Activated CD4-positive, alpha-beta T cell treated with anti-CD3 and anti-CD28 coated beads for 36 hours (primary cell): ENCODE measurements around the gene ALDH1A1. TPM values are rescaled to one million over a fixed set of nuclear protein-coding genes. Genes with fewer than 3 reads are reported as not detected.

Experiments used
- ATAC-seq: fragments of 200-7000 bp; cut with Tn5 transposase; one replicate; pipeline ENCODE4 v1.10.0; 2021; ENCODE audit warnings: mild to moderate bottlenecking, moderate library complexity
- CTCF ChIA-PET: fragments of 350-600 bp; sonication (Branson Sonifier 250); formaldehyde crosslinking; loops from one replicate; lab custom pipeline; 2021; ENCODE audit warnings: antibody characterized with exemption; lab: Charles Lee
- POLR2A ChIA-PET: fragments of 350-600 bp; sonication (Branson Sonifier 250); formaldehyde crosslinking; loops from one replicate; lab custom pipeline; 2021; ENCODE audit warnings: antibody characterized with exemption, inconsistent platforms; lab: Charles Lee
- DNase-seq: peaks from one replicate; pipeline ENCODE4 v3.0.0-alpha.2; 2020
- H3K27ac Mint-ChIP-seq: one replicate; pipeline ENCODE4 v1.8.0; 2021; ENCODE audit warnings: mixed read lengths
- H3K27me3 Mint-ChIP-seq: one replicate; pipeline ENCODE4 v1.8.0; 2021; ENCODE audit warnings: mixed read lengths
- H3K36me3 Mint-ChIP-seq: one replicate; pipeline ENCODE4 v1.8.0; 2021; ENCODE audit warnings: low read depth, mixed read lengths
- H3K4me1 Mint-ChIP-seq: one replicate; pipeline ENCODE4 v1.8.0; 2021; ENCODE audit warnings: mixed read lengths
- H3K4me3 Mint-ChIP-seq: one replicate; pipeline ENCODE4 v1.8.0; 2021; ENCODE audit warnings: mild to moderate bottlenecking, moderate library complexity, mixed read lengths
- H3K9me3 Mint-ChIP-seq: one replicate; pipeline ENCODE4 v1.8.0; 2021; ENCODE audit warnings: low read depth, mixed read lengths
- intact Hi-C, 2 experiments: fragments of 100-400 bp; cut with DNase I in 1 of 2; cut with micrococcal nuclease in 1 of 2; formaldehyde crosslinking; loops; one replicate each; pipeline versions ENCODE4 v1.14.2 to v1.15.1; 2022 to 2024; cut with DNase I, micrococcal nuclease
- total RNA-seq, 2 experiments: library from RNA; stranded (reverse); gene quantifications; one replicate each; pipeline ENCODE4 v1.2.3, GENCODE V29; 2021

ALDH1A1 gene
- total RNA-seq, 2 experiments from 2014 or later: not detected

- no peak overlapping the region for H3K27ac Mint-ChIP-seq
- no peaks in the 10 kb centered on the region for H3K9me3 Mint-ChIP-seq
- ChIA-PET CTCF (interaction anchor here (0.6 kb wide), 1 partner anchor 344 kb away, joined by 3 read pairs; no protein-coding TSS in a partner anchor), POLR2A (no interaction called here)
- DNase-seq (no peak), ATAC-seq (no peak)
- no peaks in the 10 kb centered on the region for H3K4me1 Mint-ChIP-seq
- H3K4me3 Mint-ChIP-seq: no peak overlapping the region
- intact Hi-C loops: no loop called here
- H3K36me3 Mint-ChIP-seq: no peaks in the 10 kb centered on the region
- no peaks in the 10 kb centered on the region for H3K27me3 Mint-ChIP-seq
Observed at GRCh38 chr9:72911816-72912215, 41.0 kb downstream of the ALDH1A1 start.

- no peaks in the 10 kb centered on the region for H3K4me1 Mint-ChIP-seq
- no peaks in the 10 kb centered on the region for H3K27me3 Mint-ChIP-seq
- CTCF ChIA-PET: interaction anchor here (0.6 to 0.9 kb wide), 2 partner anchors 22 to 344 kb away, joined by 3 read pairs; no protein-coding TSS in a partner anchor
- ATAC-seq (no peak), DNase-seq (no peak)
- no peak overlapping the region for H3K4me3 Mint-ChIP-seq
- intact Hi-C loops: no loop called here
- no peak overlapping the region for H3K27ac Mint-ChIP-seq
- no peaks in the 10 kb centered on the region for H3K9me3 Mint-ChIP-seq
- no peaks in the 10 kb centered on the region for H3K36me3 Mint-ChIP-seq
- POLR2A ChIA-PET: interaction anchor here (0.6 kb wide), 1 partner anchor 11 kb away, joined by 3 read pairs; no protein-coding TSS in a partner anchor
Observed at GRCh38 chr9:72911247-72911775, 41.5 kb downstream of the ALDH1A1 start.

GRCh38 chr9:72909428-72909827 is 43.4 kb downstream of the ALDH1A1 start:
- intact Hi-C loops: no loop called here

GRCh38 chr9:72907421-72907820 is 45.4 kb downstream of the ALDH1A1 start:
- Mint-ChIP-seq H3K36me3 (no peaks in the 10 kb centered on the region), H3K27me3 (no peaks in the 10 kb centered on the region), H3K4me1 (no peaks in the 10 kb centered on the region), H3K27ac (no peak overlapping the region), H3K4me3 (no peak overlapping the region), H3K9me3 (no peaks in the 10 kb centered on the region)
- CTCF ChIA-PET: no interaction called here
- intact Hi-C loops: no loop called here
- POLR2A ChIA-PET: no interaction called here
- DNase-seq (no peak), ATAC-seq (no peak)

More at GRCh38 chr9:72909428-72909827, 43.4 kb downstream of the ALDH1A1 start:
- ChIA-PET POLR2A (interaction anchor here (0.7 kb wide), 1 partner anchor 775 kb away, joined by 3 read pairs; no protein-coding TSS in a partner anchor), CTCF (no interaction called here)
- Mint-ChIP-seq H3K4me3 (no peak overlapping the region), H3K9me3 (no peaks in the 10 kb centered on the region), H3K27me3 (no peaks in the 10 kb centered on the region), H3K27ac (no peak overlapping the region), H3K4me1 (no peaks in the 10 kb centered on the region), H3K36me3 (no peaks in the 10 kb centered on the region)
- ATAC-seq: no peak
- no peak for DNase-seq

- Mint-ChIP-seq H3K27me3 (no peaks in the 10 kb centered on the region), H3K36me3 (no peaks in the 10 kb centered on the region), H3K27ac (no peak overlapping the region), H3K9me3 (no peaks in the 10 kb centered on the region), H3K4me1 (no peaks in the 10 kb centered on the region), H3K4me3 (no peak overlapping the region)
- ATAC-seq (no peak), DNase-seq (no peak)
- ChIA-PET CTCF (no interaction called here), POLR2A (no interaction called here)
- intact Hi-C loops: no loop called here
Observed at GRCh38 chr9:72906810-72907209, 46.0 kb downstream of the ALDH1A1 start.

GRCh38 chr9:72905514-72906480 is 47.1 kb downstream of the ALDH1A1 start:
- CTCF ChIA-PET: no interaction called here
- no peaks in the 10 kb centered on the region for H3K4me1 Mint-ChIP-seq
- H3K9me3 Mint-ChIP-seq: no peaks in the 10 kb centered on the region
- intact Hi-C loops: no loop called here
- DNase-seq (no peak), ATAC-seq (no peak)
- no peak overlapping the region for H3K4me3 Mint-ChIP-seq
- POLR2A ChIA-PET: no interaction called here
- H3K36me3 Mint-ChIP-seq: no peaks in the 10 kb centered on the region
- no peaks in the 10 kb centered on the region for H3K27me3 Mint-ChIP-seq
- no peak overlapping the region for H3K27ac Mint-ChIP-seq

GRCh38 chr9:72904267-72905093 is 48.4 kb downstream of the ALDH1A1 start:
- H3K36me3 Mint-ChIP-seq: no peaks in the 10 kb centered on the region
- no peaks in the 10 kb centered on the region for H3K4me1 Mint-ChIP-seq
- H3K4me3 Mint-ChIP-seq: no peak overlapping the region
- intact Hi-C loops: no loop called here
- no peak for DNase-seq
- H3K27ac Mint-ChIP-seq: no peak overlapping the region
- ChIA-PET CTCF (no interaction called here), POLR2A (no interaction called here)
- ATAC-seq: no peak
- H3K9me3 Mint-ChIP-seq: no peaks in the 10 kb centered on the region
- H3K27me3 Mint-ChIP-seq: no peaks in the 10 kb centered on the region

- CTCF ChIA-PET: no interaction called here
Observed at GRCh38 chr9:72903103-72903502, 49.8 kb downstream of the ALDH1A1 start.

GRCh38 chr9:72902268-72902667 is 50.6 kb downstream of the ALDH1A1 start:
- H3K4me1 Mint-ChIP-seq: no peaks in the 10 kb centered on the region
- DNase-seq (no peak), ATAC-seq (no peak)
- ChIA-PET CTCF (no interaction called here), POLR2A (no interaction called here)
- intact Hi-C loops: no loop called here
- H3K27me3 Mint-ChIP-seq: peaks cover 7% of the 10 kb centered on the region
- no peak overlapping the region for H3K4me3 Mint-ChIP-seq
- H3K36me3 Mint-ChIP-seq: no peaks in the 10 kb centered on the region
- no peak overlapping the region for H3K27ac Mint-ChIP-seq
- no peaks in the 10 kb centered on the region for H3K9me3 Mint-ChIP-seq

More at GRCh38 chr9:72903103-72903502, 49.8 kb downstream of the ALDH1A1 start:
- H3K27me3 Mint-ChIP-seq: peaks cover 3% of the 10 kb centered on the region
- H3K36me3 Mint-ChIP-seq: no peaks in the 10 kb centered on the region
- no peaks in the 10 kb centered on the region for H3K4me1 Mint-ChIP-seq
- no peak overlapping the region for H3K27ac Mint-ChIP-seq
- intact Hi-C loops: no loop called here
- POLR2A ChIA-PET: no interaction called here
- ATAC-seq (no peak), DNase-seq (no peak)
- no peak overlapping the region for H3K4me3 Mint-ChIP-seq
- H3K9me3 Mint-ChIP-seq: no peaks in the 10 kb centered on the region

GRCh38 chr9:72899734-72900477 is 52.9 kb downstream of the ALDH1A1 start:
- peaks cover 7% of the 10 kb centered on the region for H3K27me3 Mint-ChIP-seq
- H3K36me3 Mint-ChIP-seq: no peaks in the 10 kb centered on the region
- DNase-seq (no peak), ATAC-seq (no peak)
- H3K4me1 Mint-ChIP-seq: no peaks in the 10 kb centered on the region
- ChIA-PET POLR2A (no interaction called here), CTCF (interaction anchor here (1.5 kb wide), 1 partner anchor 32 kb away, joined by 4 read pairs; no protein-coding TSS in a partner anchor)
- H3K9me3 Mint-ChIP-seq: no peaks in the 10 kb centered on the region
- intact Hi-C loops: no loop called here
- H3K27ac Mint-ChIP-seq: no peak overlapping the region
- H3K4me3 Mint-ChIP-seq: no peak overlapping the region
